Nephron progenitor cell (in vitro differentiated cells): ENCODE measurements around the gene NPAS2.

Experiments
- DNase-seq: peaks from one replicate; pipeline ENCODE4 v3.0.0; 2021
- H3K27ac Mint-ChIP-seq: 2 replicates; pipeline ENCODE4 v1.8.0; 2021; ENCODE audit warnings: mild to moderate bottlenecking, moderate library complexity, mixed read lengths
- H3K27me3 Mint-ChIP-seq: 2 replicates; pipeline ENCODE4 v1.8.0; 2021; ENCODE audit warnings: mild to moderate bottlenecking, low read depth, mixed read lengths; ENCODE audit not compliant: poor library complexity
- H3K36me3 Mint-ChIP-seq: 2 replicates; pipeline ENCODE4 v1.8.0; 2021; ENCODE audit warnings: low read depth, mixed read lengths
- H3K4me1 Mint-ChIP-seq: 2 replicates; pipeline ENCODE4 v1.8.0; 2021; ENCODE audit warnings: mixed read lengths
- H3K4me3 Mint-ChIP-seq: 2 replicates; pipeline ENCODE4 v1.8.0; 2021; ENCODE audit warnings: mild to moderate bottlenecking, moderate library complexity, mixed read lengths
- H3K9me3 Mint-ChIP-seq: 2 replicates; pipeline ENCODE4 v1.8.0; 2021; ENCODE audit warnings: mild to moderate bottlenecking, moderate library complexity, mixed read lengths
- TF ChIP-seq, protein P1 (sequence below): fragments of 200-600 bp; sonication (generic); IDR thresholded peaks from 2 replicates; pipeline ENCODE4 v1.5.0; 2021; ENCODE audit warnings: antibody characterized with exemption

The NPAS2 gene

DNA sequence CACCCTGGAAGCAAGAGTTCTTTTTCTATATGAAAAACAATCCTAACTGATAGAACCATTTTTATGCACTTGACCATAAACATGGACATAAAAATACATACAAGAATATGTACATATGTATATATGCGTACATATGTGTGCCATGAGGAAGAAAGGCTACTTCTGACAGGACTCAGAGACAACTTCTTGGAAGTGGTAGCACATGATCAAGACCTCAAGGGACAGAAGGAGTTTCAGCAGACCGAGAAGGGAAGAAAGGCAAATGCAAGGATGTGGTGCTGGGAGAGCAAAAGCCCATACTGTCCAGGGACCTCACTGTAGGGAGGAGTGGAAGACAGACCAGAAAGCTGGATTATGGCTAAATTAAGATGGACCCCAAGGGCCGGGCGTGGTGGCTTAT, 11.4 kb upstream of the NPAS2 start:
- H3K9me3 Mint-ChIP-seq = peaks cover 7% of the 10 kb centered on the region
- H3K4me1 Mint-ChIP-seq = peaks cover 7% of the 10 kb centered on the region
- H3K36me3 Mint-ChIP-seq = no peaks in the 10 kb centered on the region
- no peak overlapping the region for H3K27ac Mint-ChIP-seq
- H3K27me3 Mint-ChIP-seq = peaks cover 51% of the 10 kb centered on the region
- TF ChIP-seq, protein P1, sequence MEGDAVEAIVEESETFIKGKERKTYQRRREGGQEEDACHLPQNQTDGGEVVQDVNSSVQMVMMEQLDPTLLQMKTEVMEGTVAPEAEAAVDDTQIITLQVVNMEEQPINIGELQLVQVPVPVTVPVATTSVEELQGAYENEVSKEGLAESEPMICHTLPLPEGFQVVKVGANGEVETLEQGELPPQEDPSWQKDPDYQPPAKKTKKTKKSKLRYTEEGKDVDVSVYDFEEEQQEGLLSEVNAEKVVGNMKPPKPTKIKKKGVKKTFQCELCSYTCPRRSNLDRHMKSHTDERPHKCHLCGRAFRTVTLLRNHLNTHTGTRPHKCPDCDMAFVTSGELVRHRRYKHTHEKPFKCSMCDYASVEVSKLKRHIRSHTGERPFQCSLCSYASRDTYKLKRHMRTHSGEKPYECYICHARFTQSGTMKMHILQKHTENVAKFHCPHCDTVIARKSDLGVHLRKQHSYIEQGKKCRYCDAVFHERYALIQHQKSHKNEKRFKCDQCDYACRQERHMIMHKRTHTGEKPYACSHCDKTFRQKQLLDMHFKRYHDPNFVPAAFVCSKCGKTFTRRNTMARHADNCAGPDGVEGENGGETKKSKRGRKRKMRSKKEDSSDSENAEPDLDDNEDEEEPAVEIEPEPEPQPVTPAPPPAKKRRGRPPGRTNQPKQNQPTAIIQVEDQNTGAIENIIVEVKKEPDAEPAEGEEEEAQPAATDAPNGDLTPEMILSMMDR = no peak
- no peak for DNase-seq
- H3K4me3 Mint-ChIP-seq = no peak overlapping the region

DNA sequence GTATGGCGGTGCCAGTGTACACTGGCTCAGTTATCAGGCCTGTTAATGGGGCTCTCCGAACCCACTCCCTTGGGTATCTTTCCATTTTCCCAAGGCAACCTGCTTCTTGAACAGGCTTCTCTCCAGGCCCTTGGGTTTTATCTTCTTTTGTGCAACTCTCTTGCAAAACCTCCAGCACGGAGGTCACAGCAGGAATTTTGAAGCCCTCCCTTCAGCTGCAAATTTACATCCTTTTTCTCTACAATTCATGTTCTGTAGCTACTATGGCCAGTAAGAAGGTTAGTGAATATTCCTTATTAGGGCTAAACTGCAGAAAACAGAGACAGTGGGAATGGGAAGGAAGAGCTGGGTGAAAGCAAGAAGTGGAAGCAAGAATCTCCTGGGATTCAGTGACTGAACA, 10.4 kb upstream of the NPAS2 start:
- TF ChIP-seq, protein P1 = no peak
- H3K27me3 Mint-ChIP-seq = peaks cover 52% of the 10 kb centered on the region
- no peak overlapping the region for H3K27ac Mint-ChIP-seq
- H3K4me3 Mint-ChIP-seq = no peak overlapping the region
- DNase-seq = no peak
- peaks cover 7% of the 10 kb centered on the region for H3K4me1 Mint-ChIP-seq
- H3K36me3 Mint-ChIP-seq = no peaks in the 10 kb centered on the region
- peaks cover 7% of the 10 kb centered on the region for H3K9me3 Mint-ChIP-seq

DNA sequence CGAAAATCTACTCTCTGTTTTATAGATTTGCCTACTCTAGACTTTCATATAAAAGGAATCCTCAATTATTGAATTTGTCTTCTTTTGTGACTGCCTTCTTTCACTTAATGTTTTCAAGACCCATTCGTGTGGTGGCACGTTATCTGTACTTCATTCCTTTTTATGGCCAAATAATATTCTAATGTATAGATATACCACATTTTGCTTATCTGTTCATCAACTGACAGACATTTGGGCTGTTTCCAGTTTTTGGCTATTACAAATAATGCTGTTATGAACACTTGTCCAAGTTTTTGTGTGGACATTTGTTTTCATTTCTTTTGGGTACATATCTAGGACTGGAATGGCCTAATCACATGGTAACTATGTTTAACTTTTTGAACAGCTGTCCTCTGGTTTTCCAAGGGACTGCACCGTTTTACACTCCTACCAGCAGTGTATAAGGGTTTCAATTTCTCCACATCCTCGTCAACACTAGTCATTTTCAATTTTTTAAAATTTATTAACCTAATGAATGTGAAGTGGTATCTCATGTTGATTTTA, 9.3 kb upstream of the NPAS2 start:
- DNase-seq = no peak
- Mint-ChIP-seq H3K27ac (no peak overlapping the region), H3K27me3 (peaks cover 58% of the 10 kb centered on the region), H3K36me3 (no peaks in the 10 kb centered on the region), H3K4me3 (no peak overlapping the region), H3K4me1 (peaks cover 7% of the 10 kb centered on the region), H3K9me3 (peaks cover 7% of the 10 kb centered on the region)
- TF ChIP-seq, protein P1 = no peak

DNA sequence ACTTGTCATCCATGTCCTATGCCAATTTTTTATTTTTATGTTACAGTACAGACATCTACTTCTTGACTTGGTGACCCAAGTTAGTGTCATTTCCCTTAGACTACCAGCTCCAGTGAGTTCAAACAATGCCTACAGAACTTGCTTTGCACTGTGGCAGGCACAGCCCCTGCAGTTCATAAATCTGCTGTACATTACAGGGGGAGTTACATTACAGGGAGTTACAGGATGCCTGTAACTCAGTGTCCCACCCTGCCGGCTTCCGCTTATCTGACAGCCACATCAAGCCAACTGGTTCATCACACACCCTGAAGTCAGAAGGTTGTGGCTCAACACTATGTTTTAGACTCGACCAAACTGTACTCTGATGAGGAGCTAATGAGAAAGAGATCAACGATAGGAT, 7.8 kb upstream of the NPAS2 start:
- no peak for DNase-seq

DNA sequence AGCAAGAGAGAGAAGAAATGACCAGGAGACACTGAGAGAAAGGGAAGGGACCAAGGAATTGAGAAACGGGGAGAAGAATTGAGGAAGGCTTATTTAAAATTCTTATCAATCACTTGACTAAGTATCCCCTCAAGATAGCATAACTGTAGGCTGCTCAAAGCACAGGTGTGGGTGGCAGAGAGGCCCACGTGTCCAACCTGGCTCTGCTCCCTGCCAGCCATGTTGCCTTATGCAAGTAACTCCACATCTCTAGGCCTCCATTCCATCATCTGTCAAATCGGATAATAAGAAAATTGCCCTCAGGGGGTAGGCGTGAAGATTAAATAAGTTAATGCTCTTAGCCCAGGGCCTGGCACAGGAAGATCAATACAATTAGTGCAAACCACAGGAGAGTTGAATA, 7.4 kb upstream of the NPAS2 start:
- TF ChIP-seq, protein P1 = no peak
- H3K4me3 Mint-ChIP-seq = no peak overlapping the region
- DNase-seq = no peak
- H3K27me3 Mint-ChIP-seq = peaks cover 68% of the 10 kb centered on the region
- peaks cover 7% of the 10 kb centered on the region for H3K9me3 Mint-ChIP-seq
- no peaks in the 10 kb centered on the region for H3K36me3 Mint-ChIP-seq
- H3K4me1 Mint-ChIP-seq = peaks cover 7% of the 10 kb centered on the region
- no peak overlapping the region for H3K27ac Mint-ChIP-seq

More for the DNA sequence above, 7.8 kb upstream of the NPAS2 start:
- Mint-ChIP-seq H3K27me3 (peaks cover 68% of the 10 kb centered on the region), H3K27ac (no peak overlapping the region), H3K4me3 (no peak overlapping the region), H3K9me3 (peaks cover 7% of the 10 kb centered on the region), H3K36me3 (no peaks in the 10 kb centered on the region), H3K4me1 (peaks cover 7% of the 10 kb centered on the region)
- TF ChIP-seq, protein P1 = no peak

DNA sequence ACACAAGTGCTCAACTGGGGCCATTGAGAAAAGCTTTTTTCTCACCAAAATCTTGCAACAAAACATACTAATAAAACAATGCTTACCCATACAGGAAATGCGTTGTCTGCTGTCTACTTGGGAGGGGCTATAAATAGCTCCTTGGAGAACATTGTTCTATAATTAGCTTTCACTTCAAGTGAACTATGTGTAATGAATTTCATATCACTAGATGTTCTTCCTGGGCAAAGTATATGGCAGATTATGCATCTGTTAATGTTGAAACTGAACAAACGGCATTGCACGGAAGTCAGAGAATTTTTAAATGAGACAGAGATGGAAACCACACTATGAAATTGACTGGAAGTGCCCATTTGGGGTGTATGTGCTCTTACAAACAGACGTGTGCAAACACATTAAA, 6.4 kb upstream of the NPAS2 start:
- Mint-ChIP-seq H3K27ac (no peak overlapping the region), H3K9me3 (peaks cover 7% of the 10 kb centered on the region), H3K27me3 (peaks cover 74% of the 10 kb centered on the region), H3K4me1 (peaks cover 12% of the 10 kb centered on the region), H3K36me3 (no peaks in the 10 kb centered on the region), H3K4me3 (no peak overlapping the region)
- TF ChIP-seq, protein P1 = no peak
- no peak for DNase-seq
